HepG2 (cell line): Measurements from ENCODE around the gene TIMELESS. TPM values are rescaled to one million over a fixed set of nuclear protein-coding genes. Genes with fewer than 3 reads are reported as not detected.
A peak's percentile ranks its signal among the peaks of the same experiment; 100 is the strongest.

Source experiments
- FUBP1 ChIP-seq: sonication (generic); formaldehyde crosslinking; IDR thresholded peaks from 2 replicates; pipeline ENCODE4 v1.5.1; 2020; ENCODE audit warnings: missing genetic modification reagents, mild to moderate bottlenecking, borderline replicate concordance
- HHEX ChIP-seq: IDR thresholded peaks from 2 replicates; pipeline ENCODE4 v1.6.1; 2016; ENCODE audit warnings: control low read depth
- MTA3 ChIP-seq: sonication (generic); formaldehyde crosslinking; IDR thresholded peaks from 2 replicates; pipeline ENCODE4 v1.4.0; 2020; ENCODE audit warnings: missing genetic modification reagents
- PBX2 ChIP-seq: IDR thresholded peaks from 2 replicates; pipeline ENCODE4 v1.6.1; 2016; ENCODE audit warnings: control low read depth
- SALL2 ChIP-seq: sonication (generic); formaldehyde crosslinking; IDR thresholded peaks from 2 replicates; pipeline ENCODE4 v1.8.1; 2023; ENCODE audit warnings: mild to moderate bottlenecking, missing genetic modification reagents, inconsistent platforms
- ZBTB40 ChIP-seq, 2 experiments: fragments of 450-650 bp in 1 of 2; sonication (generic) in 1 of 2; formaldehyde crosslinking in 1 of 2; IDR thresholded peaks; 2 replicates each; pipeline versions ENCODE4 v1.6.1 to v1.8.0; 2016 to 2022; ENCODE audit warnings: antibody characterized with exemption in 1 of 2, mild to moderate bottlenecking in 1 of 2, missing genetic modification reagents in 1 of 2
- ZBTB7B ChIP-seq: sonication (generic); formaldehyde crosslinking; IDR thresholded peaks from 2 replicates; pipeline ENCODE4 v1.4.0; 2020; ENCODE audit warnings: missing genetic modification reagents
- ZFP36L1 ChIP-seq: sonication (generic); formaldehyde crosslinking; IDR thresholded peaks from 2 replicates; pipeline ENCODE4 v1.8.0; 2022; ENCODE audit warnings: mild to moderate bottlenecking, missing genetic modification reagents, moderate library complexity
- ZNF225 ChIP-seq: sonication (generic); formaldehyde crosslinking; IDR thresholded peaks from 2 replicates; pipeline ENCODE4 v1.4.0; 2020; ENCODE audit warnings: mild to moderate bottlenecking, missing genetic modification reagents
- ZNF251 ChIP-seq: sonication (generic); formaldehyde crosslinking; IDR thresholded peaks from 2 replicates; pipeline ENCODE4 v1.9.0; 2021; ENCODE audit warnings: mild to moderate bottlenecking, missing genetic modification reagents
- ZNF3 ChIP-seq: IDR thresholded peaks from 2 replicates; pipeline ENCODE4 v1.7.0; 2017; ENCODE audit warnings: inconsistent platforms
- ZNF776 ChIP-seq: sonication (generic); formaldehyde crosslinking; IDR thresholded peaks from 2 replicates; pipeline ENCODE4 v1.4.0; 2020; ENCODE audit warnings: mild to moderate bottlenecking, missing genetic modification reagents
- polyA plus RNA-seq, 8 experiments: library from polyadenylated mRNA; depleted of rRNA in 3 of 8; stranded (reverse) in 7 of 8; unstranded in 1 of 8; fragments of >200 nt; fragmentation: Illumina TruSeq in 4 of 8; extraction: Trizol in 4 of 8; gene quantifications; 2 replicates each; pipeline versions ENCODE4 v1.2.1 to v1.2.3, GENCODE V29; 2011 to 2016; ENCODE audit warnings: low read depth in 4 of 8, missing spikeins in 1 of 8, mixed read lengths in 1 of 8; ENCODE audit not compliant: insufficient read depth in 1 of 8
- total RNA-seq, 5 experiments: library from RNA; depleted of rRNA; stranded (reverse); fragments of >200 nt; fragmentation: Illumina TruSeq; extraction: Trizol; gene quantifications; 2 replicates each; pipeline ENCODE4 v1.2.3, GENCODE V29; 2016; ENCODE audit warnings: low read depth in 1 of 5
- TF ChIP-seq, protein P1 (sequence below): sonication (generic); formaldehyde crosslinking; IDR thresholded peaks from 2 replicates; pipeline ENCODE4 v1.5.1; 2020; ENCODE audit warnings: mild to moderate bottlenecking, moderate library complexity, missing genetic modification reagents

Gene TIMELESS
- total and polyA plus RNA-seq, 2 of the 13 experiments (the other 11 are each of a cell fraction or from before 2014, with no cell fraction given) = 4.0 to 20.3 TPM

DNA sequence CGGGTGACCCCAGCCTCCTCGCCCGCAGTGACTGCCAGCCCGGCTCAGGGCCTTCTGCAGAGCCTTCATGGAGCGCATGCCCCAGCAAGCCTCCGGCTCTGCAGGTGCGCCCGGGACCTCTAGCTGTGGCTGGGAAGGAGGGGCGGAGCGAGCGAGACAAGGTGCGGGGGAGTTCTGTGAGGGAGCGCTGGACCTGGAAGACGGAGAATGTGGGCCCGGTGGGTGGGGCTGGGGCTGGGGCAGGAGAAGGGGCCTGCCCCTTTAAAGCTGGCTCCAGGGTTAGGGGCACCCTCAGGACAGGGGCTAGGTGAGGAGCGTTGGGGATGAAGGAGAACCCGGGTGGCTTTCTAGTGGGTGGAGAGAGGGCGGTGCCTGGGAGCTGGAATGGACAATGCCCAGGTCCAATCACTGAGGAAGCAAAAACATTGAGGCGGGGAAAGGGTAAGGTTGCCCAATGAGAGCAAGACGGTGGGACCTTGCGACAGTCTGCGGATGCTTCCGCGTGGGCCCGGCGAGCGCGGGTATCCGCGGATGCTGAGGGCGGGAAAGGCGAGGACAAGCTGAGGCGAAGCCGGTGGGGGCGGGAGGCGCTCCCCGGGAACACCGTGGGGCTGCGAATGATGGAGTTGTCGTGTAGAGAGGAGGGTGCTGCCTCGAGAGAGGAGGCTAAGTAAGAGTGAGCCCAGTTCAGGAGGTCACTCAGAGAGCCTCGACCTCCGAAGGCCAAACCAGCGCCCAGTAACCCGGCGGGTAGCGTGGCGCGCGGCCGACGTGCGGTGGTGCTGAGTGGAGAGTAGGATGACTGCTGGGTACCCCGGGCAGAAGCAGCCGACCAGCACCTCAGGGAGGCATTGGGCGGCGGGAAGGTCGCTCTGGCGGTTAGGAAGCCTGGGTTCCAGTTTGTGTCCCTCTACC is 39.1 kb upstream of the TIMELESS start, which contains the start of gene GLS2 (continued):
- TF ChIP-seq ZBTB40 (IDR thresholded peaks at IDR 0.05) (no peak), ZBTB40 (CRISPR knock-in tag; IDR thresholded peaks at IDR 0.05) (peak; percentile 87), SALL2 (CRISPR knock-in tag) (peak; percentile 92; the same call in 1 of the 2 replicates), ZFP36L1 (CRISPR knock-in tag) (peak; percentile 84; the same call in 1 of the 2 replicates), ZBTB7B (no peak), PBX2 (CRISPR knock-in tag) (peak; percentile 83), MTA3 (CRISPR knock-in tag) (no peak), HHEX (no peak), ZNF3 (no peak), ZNF776 (CRISPR knock-in tag) (peak; percentile 92), ZNF251 (no peak), ZNF225 (CRISPR knock-in tag) (peak; percentile 82; the same call in 1 of the 2 replicates), FUBP1 (no peak)
- TF ChIP-seq, protein P1, sequence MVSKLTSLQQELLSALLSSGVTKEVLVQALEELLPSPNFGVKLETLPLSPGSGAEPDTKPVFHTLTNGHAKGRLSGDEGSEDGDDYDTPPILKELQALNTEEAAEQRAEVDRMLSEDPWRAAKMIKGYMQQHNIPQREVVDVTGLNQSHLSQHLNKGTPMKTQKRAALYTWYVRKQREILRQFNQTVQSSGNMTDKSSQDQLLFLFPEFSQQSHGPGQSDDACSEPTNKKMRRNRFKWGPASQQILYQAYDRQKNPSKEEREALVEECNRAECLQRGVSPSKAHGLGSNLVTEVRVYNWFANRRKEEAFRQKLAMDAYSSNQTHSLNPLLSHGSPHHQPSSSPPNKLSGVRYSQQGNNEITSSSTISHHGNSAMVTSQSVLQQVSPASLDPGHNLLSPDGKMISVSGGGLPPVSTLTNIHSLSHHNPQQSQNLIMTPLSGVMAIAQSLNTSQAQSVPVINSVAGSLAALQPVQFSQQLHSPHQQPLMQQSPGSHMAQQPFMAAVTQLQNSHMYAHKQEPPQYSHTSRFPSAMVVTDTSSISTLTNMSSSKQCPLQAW (CRISPR knock-in tag) = no peak
